Mucosa of gallbladder (tissue), 1 donor: ENCODE measurements around the gene VASP. TPM values are rescaled to one million over a fixed set of nuclear protein-coding genes. Genes with fewer than 3 reads are reported as not detected.
"Not testable (repeated sequence)": the region's sequence is repeated elsewhere in the genome, so short reads cannot be mapped to it uniquely, and the experiment has no call there.

Experiments
- DNase-seq: peaks from one replicate; pipeline ENCODE4 v3.0.0-alpha.2; 2020; ENCODE audit warnings: low spot score
- total RNA-seq: library from RNA; stranded (reverse); gene quantifications from one replicate; pipeline ENCODE4 v1.2.1, GENCODE V29; 2021
- donor health status: DM: no; HTN: no; CAD: no.

Gene VASP
- total RNA-seq, 1 donor from 2014 or later = 137 TPM

GRCh38 chr19:45496349-45496953 lies 10.8 kb upstream of the VASP start:
- no peak for DNase-seq

DNA sequence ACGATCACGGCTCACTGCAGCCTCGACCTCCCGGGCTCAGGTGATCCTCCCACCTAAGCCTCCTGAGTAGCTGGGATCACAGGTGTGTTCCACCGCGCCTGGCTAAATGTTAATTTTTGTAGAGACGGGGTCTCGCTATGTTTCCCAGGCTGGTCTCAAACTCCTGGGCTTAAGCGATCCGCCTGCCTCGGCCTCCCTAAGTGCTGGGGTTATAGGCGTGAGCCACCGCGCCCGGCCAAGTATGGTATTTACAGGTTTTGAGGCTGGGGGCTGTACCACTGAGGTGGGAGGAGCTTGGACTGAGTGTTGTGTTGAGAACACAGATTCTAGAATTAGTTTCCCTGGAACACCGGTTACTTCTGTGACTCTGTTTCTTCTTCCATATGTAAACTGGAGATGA lies 9.5 kb upstream of the VASP start:
- DNase-seq = no peak

GRCh38 chr19:45498411-45499195 lies 8.7 kb upstream of the VASP start, which contains the start of gene PPM1N:
PPM1N (plus strand) TSS chr19:45498443; CDS start chr19:45498473, 30 bp downstream.
- no peak for DNase-seq

- peak; percentile 31 for DNase-seq
Observed at GRCh38 chr19:45499196-45500180, 7.8 kb upstream of the VASP start.

GRCh38 chr19:45500918-45501729 lies 6.2 kb upstream of the VASP start:
- no peak for DNase-seq

- DNase-seq = no peak
Observed at GRCh38 chr19:45501730-45502014, 5.6 kb upstream of the VASP start.

- no peak for DNase-seq
Observed at GRCh38 chr19:45502111-45502510, 5.2 kb upstream of the VASP start.

DNA sequence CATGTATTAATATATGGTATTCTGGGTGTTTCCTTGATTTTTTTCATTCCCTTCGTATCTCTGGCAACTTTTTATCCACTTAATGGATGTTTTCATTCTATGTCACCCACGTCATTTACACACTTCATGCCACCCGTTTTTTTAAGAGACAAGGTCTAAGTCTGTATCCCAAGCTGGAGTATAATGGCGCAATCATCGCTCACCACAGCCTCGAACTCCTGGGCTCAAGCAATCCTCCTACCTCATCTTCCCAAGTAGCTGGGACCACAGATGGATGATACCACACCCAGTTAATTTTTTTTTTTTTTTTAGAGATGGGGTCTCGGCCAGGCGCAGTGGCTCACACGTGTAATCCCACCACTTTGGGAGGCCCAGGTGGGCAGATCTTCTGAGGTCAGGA lies 3.4 kb upstream of the VASP start:
- no peak for DNase-seq

DNA sequence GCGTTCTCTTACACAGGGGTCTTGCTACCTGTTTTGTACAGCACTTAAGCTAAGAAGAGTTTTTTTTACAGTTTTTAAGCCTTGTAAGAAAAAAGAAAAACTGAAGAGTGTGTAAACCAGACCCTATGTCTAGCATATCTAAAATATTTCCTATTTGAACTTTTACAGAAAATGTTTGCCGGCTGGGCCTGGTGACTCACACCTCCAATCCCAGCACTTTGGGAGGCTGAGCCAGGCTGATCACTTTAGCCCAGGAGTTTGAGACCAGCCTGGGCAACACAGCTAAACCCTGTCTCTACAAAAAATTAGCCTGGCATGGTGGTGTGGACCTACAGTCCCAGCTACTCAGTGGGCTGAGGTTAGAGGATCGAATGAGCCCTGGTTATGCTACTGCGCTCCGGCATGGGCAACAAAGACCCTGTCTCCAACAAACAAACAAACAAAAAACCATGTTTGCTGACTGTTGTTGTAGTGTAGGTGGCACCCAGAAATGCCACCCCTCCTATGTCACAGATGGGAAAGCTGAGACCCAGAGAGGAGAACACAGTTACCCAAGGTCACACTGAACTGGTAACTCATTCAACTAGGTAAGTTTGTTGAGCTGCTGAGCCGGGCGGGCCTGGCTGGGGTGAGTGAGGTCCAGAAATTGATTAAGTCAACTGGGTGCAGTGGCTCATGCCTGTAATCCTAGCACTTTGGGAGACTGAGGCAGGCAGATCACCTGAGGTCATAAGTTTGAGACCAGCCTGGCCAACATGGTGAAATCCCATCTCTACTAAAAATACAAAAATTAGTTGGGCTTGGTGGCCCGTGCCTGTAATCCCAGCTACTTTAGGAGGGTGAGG lies 1.9 kb upstream of the VASP start:
- DNase-seq = no peak

- no peak for DNase-seq
Observed at GRCh38 chr19:45505996-45506245, 1.4 kb upstream of the VASP start.

- DNase-seq = peak; percentile 95
Observed at GRCh38 chr19:45506246-45506988, 862 bp upstream of the VASP start.

GRCh38 chr19:45507872-45508416 lies 665 bp downstream of the VASP start:
- DNase-seq = no peak

- no peak for DNase-seq
Observed at GRCh38 chr19:45508417-45508860, 1.2 kb downstream of the VASP start.

DNA sequence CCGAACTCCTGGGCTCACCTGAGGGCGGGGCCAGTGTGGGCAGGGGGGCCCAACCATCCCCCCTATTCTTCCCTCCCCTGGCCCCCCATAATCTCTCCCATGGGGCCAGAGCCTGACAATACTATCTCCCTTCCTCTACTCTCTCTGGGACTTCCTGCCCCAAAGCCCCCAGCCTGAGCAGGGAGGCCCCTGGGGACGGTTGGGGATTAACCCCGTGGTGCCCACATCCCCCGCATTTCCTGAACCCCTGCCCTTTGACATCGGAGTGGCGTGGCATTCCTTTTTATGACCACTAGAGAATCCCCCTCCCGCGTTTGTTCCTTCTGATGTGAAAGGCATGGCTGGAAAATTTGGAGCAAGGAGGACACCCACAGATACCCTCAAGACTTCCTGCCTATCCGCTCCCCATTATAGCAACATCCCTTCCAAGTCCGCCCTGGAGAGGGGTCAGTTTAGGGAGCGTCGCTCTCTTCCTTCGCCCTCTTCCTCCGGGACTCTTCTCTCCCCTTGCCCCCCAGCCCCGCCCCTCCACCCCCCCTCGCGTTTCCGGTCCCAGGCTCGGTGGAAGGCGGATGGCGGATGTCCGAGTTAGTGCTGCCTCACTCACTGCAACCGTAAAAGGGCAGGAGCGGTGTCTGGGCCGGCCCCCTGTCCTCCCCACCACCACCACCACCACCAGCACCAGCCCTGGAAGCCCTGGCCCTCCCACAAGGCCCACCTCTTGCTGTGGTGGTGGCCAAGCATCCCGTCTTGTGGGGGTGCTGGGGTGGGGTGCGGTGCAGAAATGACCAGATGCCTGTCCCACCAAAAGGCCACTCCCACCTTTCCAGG lies 1.8 kb downstream of the VASP start:
- DNase-seq = peak; percentile 71

DNA sequence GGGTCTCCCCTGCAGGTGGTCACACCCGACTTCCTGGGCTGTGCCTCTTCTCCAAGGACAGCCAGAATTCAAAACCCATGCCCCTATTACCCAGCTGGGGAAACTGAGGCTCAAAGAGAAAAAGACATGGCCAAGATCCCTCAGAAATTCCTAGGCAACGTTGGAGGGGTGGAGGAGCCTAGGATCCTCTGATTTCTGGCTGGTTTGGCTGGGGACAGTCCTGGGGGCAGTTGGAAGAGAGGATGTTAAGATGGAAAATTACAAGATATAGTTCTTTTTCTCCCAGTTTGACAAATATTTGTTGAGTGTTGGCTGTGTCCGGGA lies 2.4 kb downstream of the VASP start:
- DNase-seq = no peak

GRCh38 chr19:45510352-45510751 lies 3.1 kb downstream of the VASP start:
- DNase-seq = not testable (repeated sequence)

DNA sequence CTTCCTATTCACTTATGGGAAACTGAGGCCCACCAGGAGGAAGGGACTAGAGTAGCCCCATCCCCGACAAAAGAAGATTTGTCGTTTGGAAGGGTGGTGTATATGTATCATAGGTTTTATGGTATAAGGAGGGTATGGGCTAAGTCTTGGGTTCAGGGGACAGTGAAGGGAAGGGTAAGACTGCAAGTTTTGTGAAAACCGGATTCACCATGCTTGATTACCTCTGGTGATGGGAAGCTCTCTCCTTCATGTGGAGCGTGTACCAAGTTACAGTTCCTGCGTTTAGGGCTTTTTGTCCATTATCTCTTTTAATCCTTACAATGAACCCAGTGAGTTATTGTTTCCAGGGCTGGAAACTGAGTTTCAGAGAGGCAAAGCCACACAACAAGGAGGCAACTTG lies 3.8 kb downstream of the VASP start:
- DNase-seq = no peak

DNA sequence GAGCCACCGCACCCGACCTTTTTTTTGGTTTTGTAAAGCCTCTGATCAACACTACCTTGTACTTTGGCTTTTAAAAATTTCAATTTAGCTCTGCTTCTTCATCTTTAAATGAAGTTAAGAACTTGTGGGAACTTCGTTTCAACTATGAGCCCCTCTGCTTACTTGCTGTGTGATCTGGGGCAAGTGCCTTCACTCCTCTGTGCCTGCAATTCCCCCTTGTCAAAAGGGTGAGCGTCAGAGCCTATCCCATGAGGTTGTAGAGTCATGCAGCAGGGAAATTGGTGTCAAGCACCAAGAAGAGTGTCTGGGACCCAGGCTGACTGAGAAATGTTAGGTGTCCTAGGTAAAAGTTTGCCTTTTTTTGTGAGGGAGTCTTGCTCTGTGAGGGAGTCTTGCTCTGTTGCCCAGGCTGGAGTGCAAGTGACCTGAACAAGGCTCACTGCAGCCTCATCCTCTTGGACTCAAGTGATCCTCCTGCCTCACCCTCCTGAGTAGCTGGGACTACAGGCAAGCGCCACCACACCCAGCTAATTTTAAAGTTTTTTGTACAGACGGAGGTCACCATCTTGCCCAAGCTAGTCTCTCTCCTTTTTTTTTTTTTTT lies 5.7 kb downstream of the VASP start:
- no peak for DNase-seq
